Activated naive CD8-positive, alpha-beta T cell treated with anti-CD3 and anti-CD28 coated beads, Interleukin-2, amount 50 U/mL, for 24 hours (primary cell): ENCODE results near the gene ARL6IP4.
"Not testable (repeated sequence)": the region's sequence is repeated elsewhere in the genome, so short reads cannot be mapped to it uniquely, and the experiment has no call there.

Experiments
- ATAC-seq: fragments of 150-1000 bp; cut with Tn5 transposase; one replicate; pipeline ENCODE4 v1.10.0; 2021
- DNase-seq: peaks from one replicate; pipeline ENCODE4 v3.0.0; 2021
- H3K27ac Mint-ChIP-seq: one replicate; pipeline ENCODE4 v1.8.0; 2021; ENCODE audit warnings: mild to moderate bottlenecking, mixed read lengths
- H3K27me3 Mint-ChIP-seq: one replicate; pipeline ENCODE4 v1.8.0; 2021; ENCODE audit warnings: mixed read lengths
- H3K36me3 Mint-ChIP-seq: one replicate; pipeline ENCODE4 v1.8.0; 2021; ENCODE audit warnings: low read depth, mixed read lengths
- H3K4me1 Mint-ChIP-seq: one replicate; pipeline ENCODE4 v1.8.0; 2021; ENCODE audit warnings: mixed read lengths
- H3K4me3 Mint-ChIP-seq: one replicate; pipeline ENCODE4 v1.8.0; 2021; ENCODE audit warnings: mild to moderate bottlenecking, moderate library complexity, mixed read lengths
- H3K9me3 Mint-ChIP-seq: one replicate; pipeline ENCODE4 v1.8.0; 2021; ENCODE audit warnings: mixed read lengths

The ARL6IP4 gene

DNA sequence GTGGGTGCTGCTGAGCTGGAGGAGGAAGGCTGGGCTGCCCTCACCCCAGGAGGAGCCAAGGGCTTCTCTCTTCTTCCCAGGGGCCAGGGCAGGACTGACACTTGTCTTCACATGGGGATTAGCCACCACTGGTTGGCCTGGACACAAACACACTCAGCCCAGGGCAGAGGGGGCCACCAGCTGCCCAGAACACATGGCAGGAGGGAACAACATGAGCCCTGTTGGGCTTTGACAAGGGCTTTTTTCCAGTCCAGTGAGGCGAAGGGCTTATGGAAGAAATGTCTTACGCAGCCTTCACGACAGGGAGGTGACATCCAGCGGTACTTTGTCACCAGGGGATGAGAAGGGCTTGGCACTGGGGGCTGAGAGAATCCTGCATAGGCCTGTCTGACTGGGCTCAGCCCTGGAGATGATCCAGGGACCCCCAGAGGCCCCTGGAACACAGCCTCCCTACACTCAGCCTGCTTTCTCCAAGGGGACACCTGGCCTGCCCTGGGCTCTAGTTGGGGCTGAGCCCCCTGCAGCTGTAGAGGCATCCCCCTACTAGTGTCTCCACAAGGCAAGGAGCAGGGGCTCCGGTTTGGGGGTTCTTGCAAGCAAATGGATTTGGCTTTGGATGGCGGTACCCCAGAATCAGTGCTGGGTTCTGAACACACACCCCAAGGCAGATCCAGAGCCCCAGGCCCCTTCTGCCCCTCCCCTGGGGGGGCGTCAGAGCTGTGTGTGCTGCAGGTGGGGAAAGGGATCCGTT, 18.9 kb downstream of the ARL6IP4 start:
- Mint-ChIP-seq H3K9me3 (no peaks in the 10 kb centered on the region), H3K4me1 (no peaks in the 10 kb centered on the region), H3K36me3 (no peaks in the 10 kb centered on the region), H3K27ac (no peak overlapping the region), H3K4me3 (no peak overlapping the region), H3K27me3 (no peaks in the 10 kb centered on the region)
- ATAC-seq: no peak
- DNase-seq: no peak

GRCh38 chr12:122999986-123000420, 19.5 kb downstream of the ARL6IP4 start:
- Mint-ChIP-seq H3K4me3 (no peak overlapping the region), H3K36me3 (no peaks in the 10 kb centered on the region), H3K27ac (no peak overlapping the region), H3K27me3 (no peaks in the 10 kb centered on the region), H3K4me1 (no peaks in the 10 kb centered on the region), H3K9me3 (no peaks in the 10 kb centered on the region)
- DNase-seq (no peak), ATAC-seq (no peak)

GRCh38 chr12:123000578-123000977, 20.1 kb downstream of the ARL6IP4 start:
- Mint-ChIP-seq H3K9me3 (no peaks in the 10 kb centered on the region), H3K27ac (no peak overlapping the region), H3K4me3 (no peak overlapping the region), H3K36me3 (no peaks in the 10 kb centered on the region), H3K4me1 (no peaks in the 10 kb centered on the region), H3K27me3 (no peaks in the 10 kb centered on the region)
- ATAC-seq (no peak), DNase-seq (no peak)

GRCh38 chr12:123001464-123001863, 21.0 kb downstream of the ARL6IP4 start:
- ATAC-seq (no peak), DNase-seq (no peak)
- no peaks in the 10 kb centered on the region for H3K27me3 Mint-ChIP-seq
- no peak overlapping the region for H3K27ac Mint-ChIP-seq
- no peak overlapping the region for H3K4me3 Mint-ChIP-seq
- H3K36me3 Mint-ChIP-seq: no peaks in the 10 kb centered on the region
- H3K9me3 Mint-ChIP-seq: no peaks in the 10 kb centered on the region
- no peaks in the 10 kb centered on the region for H3K4me1 Mint-ChIP-seq

DNA sequence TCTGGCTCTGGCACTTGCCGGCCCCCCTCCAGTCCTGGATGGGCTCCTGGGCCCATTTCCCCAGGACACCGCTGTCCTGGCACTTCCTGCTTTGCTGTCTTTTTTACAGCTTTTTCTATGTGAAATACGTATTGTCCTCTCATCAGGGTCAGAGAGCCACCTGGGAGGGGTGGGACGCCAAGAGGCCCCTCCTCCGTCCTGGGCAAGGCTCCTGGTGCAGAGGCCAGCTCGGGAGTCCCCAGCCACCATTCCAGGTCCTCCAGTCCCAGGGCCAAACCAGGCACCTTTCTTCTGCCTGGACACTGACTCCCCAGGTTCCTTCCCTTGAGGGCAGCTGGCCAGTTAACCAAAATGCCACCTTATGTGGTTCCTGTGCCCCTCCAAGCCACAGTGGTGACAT, 22.8 kb downstream of the ARL6IP4 start:
- Mint-ChIP-seq H3K27ac (no peak overlapping the region), H3K27me3 (no peaks in the 10 kb centered on the region), H3K9me3 (no peaks in the 10 kb centered on the region), H3K4me3 (no peak overlapping the region), H3K36me3 (no peaks in the 10 kb centered on the region), H3K4me1 (no peaks in the 10 kb centered on the region)
- DNase-seq: no peak
- ATAC-seq: no peak

GRCh38 chr12:123004287-123004686, 23.8 kb downstream of the ARL6IP4 start:
- ATAC-seq: no peak
- Mint-ChIP-seq H3K36me3 (no peaks in the 10 kb centered on the region), H3K27ac (no peak overlapping the region), H3K4me3 (no peak overlapping the region), H3K9me3 (no peaks in the 10 kb centered on the region), H3K4me1 (no peaks in the 10 kb centered on the region), H3K27me3 (no peaks in the 10 kb centered on the region)
- DNase-seq: no peak

DNA sequence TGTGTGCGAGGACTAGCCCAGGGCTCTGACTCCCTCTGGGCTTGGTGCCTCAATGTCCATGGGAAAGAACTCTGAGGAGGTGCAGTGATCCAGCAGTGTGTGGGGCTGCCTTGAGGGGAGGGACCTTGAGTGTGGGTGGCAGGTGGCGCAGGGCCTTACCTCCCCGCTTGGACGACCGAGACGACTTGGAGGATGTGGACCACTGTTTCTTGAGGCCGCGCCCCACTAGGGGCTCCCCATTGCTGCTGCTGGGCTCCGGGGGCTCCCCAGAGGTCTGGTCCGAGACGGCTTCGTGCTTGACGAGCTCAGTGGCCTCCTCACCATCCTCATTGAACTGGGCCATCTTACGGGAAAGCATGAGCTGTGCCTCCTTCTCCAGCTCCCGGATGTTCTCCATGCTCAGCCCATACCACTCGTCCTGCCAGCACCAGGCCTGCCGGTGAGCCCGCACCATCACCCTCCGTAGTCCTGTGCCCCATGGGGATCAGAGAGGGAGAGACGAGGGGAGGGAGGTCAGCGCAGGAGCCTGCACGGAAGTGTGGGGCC, 24.7 kb downstream of the ARL6IP4 start:
- no peaks in the 10 kb centered on the region for H3K27me3 Mint-ChIP-seq
- H3K9me3 Mint-ChIP-seq: no peaks in the 10 kb centered on the region
- H3K27ac Mint-ChIP-seq: no peak overlapping the region
- no peaks in the 10 kb centered on the region for H3K4me1 Mint-ChIP-seq
- H3K4me3 Mint-ChIP-seq: no peak overlapping the region
- no peaks in the 10 kb centered on the region for H3K36me3 Mint-ChIP-seq
- DNase-seq (no peak), ATAC-seq (no peak)

- Mint-ChIP-seq H3K27me3 (no peaks in the 10 kb centered on the region), H3K4me3 (no peak overlapping the region), H3K4me1 (no peaks in the 10 kb centered on the region), H3K27ac (no peak overlapping the region), H3K9me3 (no peaks in the 10 kb centered on the region), H3K36me3 (no peaks in the 10 kb centered on the region)
- DNase-seq: no peak
- no peak for ATAC-seq
Measured at GRCh38 chr12:123006977-123007376, 26.5 kb downstream of the ARL6IP4 start.

DNA sequence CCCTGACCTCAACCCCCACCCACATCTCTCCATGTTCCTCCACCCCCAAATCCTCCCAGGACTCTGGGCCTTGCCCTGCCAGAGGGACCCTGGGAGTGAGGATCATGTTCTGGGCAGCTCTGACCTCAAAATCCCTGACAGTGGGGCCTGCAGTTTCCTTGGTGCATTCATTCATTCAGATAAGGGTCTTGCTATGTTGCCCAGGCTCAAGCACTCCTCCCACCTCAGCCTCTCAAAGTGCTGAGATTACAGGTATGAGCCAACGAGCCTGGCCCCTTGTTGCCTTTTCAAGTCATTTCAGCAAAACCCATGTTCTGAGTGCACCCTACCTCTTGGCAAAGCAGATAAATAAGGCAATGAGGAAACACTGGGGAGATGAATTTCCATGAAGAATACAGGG, 29.6 kb downstream of the ARL6IP4 start:
- H3K27me3 Mint-ChIP-seq: no peaks in the 10 kb centered on the region
- no peak for DNase-seq
- no peaks in the 10 kb centered on the region for H3K4me1 Mint-ChIP-seq
- H3K9me3 Mint-ChIP-seq: no peaks in the 10 kb centered on the region
- H3K36me3 Mint-ChIP-seq: no peaks in the 10 kb centered on the region
- no peak for ATAC-seq
- no peak overlapping the region for H3K4me3 Mint-ChIP-seq
- no peak overlapping the region for H3K27ac Mint-ChIP-seq

DNA sequence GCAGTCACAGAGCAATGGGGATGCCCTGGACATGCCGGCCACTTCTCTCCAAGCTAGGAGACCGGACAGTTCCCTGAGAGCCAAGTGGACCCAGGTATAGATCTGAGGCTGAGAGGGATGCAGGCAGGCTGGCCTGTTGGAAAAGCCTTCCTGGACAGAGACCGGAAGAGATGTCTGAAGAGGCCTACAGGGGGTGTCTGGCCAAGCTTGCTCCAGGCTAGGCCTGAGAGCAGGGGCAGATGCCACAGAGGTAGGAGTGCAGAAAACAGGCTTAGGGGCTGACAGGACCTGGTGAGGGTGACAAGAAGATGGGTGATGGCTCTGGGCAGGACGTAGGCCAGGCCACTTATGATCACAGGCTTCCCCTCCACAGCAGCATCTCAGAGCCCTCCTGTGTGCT, 30.2 kb downstream of the ARL6IP4 start:
- no peaks in the 10 kb centered on the region for H3K9me3 Mint-ChIP-seq
- ATAC-seq (no peak), DNase-seq (no peak)
- no peaks in the 10 kb centered on the region for H3K36me3 Mint-ChIP-seq
- H3K4me1 Mint-ChIP-seq: no peaks in the 10 kb centered on the region
- no peak overlapping the region for H3K27ac Mint-ChIP-seq
- H3K4me3 Mint-ChIP-seq: no peak overlapping the region
- no peaks in the 10 kb centered on the region for H3K27me3 Mint-ChIP-seq

GRCh38 chr12:123011701-123012100, 31.2 kb downstream of the ARL6IP4 start:
- ATAC-seq (no peak), DNase-seq (no peak)
- Mint-ChIP-seq H3K27ac (no peak overlapping the region), H3K9me3 (no peaks in the 10 kb centered on the region), H3K4me3 (no peak overlapping the region), H3K36me3 (no peaks in the 10 kb centered on the region), H3K27me3 (no peaks in the 10 kb centered on the region), H3K4me1 (no peaks in the 10 kb centered on the region)

DNA sequence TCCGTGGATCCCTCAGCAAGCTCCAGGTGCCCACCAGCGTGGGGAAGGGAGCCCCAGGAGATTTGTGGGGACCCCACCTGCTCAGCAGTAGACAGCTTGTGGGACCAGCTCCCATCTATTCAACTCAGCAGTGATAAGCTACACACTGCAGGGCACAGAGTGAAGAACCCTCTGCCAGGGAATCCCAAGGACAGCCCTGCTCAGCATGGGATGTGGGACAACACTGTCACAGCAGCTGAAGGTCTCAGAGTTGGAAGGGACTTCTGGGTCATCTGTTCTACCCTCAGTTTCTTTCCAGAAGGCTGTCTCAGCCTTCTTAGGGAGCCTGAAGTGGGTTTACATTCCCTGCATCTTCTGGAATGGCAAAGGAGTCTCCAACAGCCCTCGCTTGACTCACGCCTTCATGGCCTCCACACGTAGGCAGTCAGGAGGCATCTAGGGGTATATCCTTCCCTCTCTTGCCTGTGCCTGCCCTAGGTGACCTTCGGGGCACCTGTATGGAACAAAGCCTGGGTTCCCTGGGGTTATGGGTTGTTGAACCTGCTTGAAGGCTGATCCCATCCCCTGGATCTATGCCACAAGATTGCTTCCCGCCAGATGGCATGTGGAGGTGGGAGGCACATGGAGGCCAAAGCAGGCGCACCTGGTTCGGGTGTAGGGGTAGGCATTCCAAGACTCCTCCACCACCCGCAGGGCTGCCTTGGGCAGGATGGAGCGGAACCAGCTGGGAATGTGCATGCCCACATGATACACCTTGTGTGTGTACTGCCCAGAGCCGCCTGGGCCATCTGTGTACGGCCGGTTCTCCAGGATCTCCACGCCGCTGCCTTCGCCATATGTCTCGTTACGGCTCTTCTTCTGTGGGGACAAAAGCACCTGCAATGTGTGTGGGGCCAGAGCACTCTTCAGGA, 33.0 kb downstream of the ARL6IP4 start:
- no peak overlapping the region for H3K27ac Mint-ChIP-seq

GRCh38 chr12:123014473-123014872, 34.0 kb downstream of the ARL6IP4 start:
- H3K27me3 Mint-ChIP-seq, H3K4me3 Mint-ChIP-seq, H3K27ac Mint-ChIP-seq, ATAC-seq, H3K4me1 Mint-ChIP-seq, DNase-seq, H3K9me3 Mint-ChIP-seq, H3K36me3 Mint-ChIP-seq: not testable (repeated sequence)

More for the DNA sequence above, 33.0 kb downstream of the ARL6IP4 start:
- Mint-ChIP-seq H3K4me1 (no peaks in the 10 kb centered on the region), H3K27me3 (no peaks in the 10 kb centered on the region), H3K36me3 (no peaks in the 10 kb centered on the region), H3K9me3 (no peaks in the 10 kb centered on the region), H3K4me3 (no peak overlapping the region)
- no peak for ATAC-seq
- DNase-seq: no peak

DNA sequence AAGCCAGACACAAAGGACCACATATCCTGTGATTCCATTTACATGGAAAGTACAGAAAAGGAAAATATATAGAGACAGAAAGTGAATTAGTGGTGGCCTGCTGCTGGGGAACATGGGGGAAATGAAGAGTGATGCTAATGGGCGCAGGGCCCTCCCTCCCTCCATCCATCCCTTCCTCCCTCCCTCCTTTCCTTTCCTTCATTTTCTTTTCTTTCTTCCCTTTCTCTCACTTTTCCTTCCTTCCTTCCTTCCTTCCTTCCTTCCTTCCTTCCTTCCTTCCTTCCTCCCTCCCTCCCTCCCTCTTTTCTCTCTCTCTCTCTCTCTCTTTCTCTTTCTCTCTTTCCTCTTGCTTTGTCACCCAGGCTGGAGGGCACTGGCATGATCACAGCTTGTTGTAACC, 37.3 kb downstream of the ARL6IP4 start:
- Mint-ChIP-seq H3K4me3 (no peak overlapping the region), H3K9me3 (no peaks in the 10 kb centered on the region), H3K27me3 (no peaks in the 10 kb centered on the region), H3K4me1 (peaks cover 4% of the 10 kb centered on the region), H3K36me3 (no peaks in the 10 kb centered on the region), H3K27ac (no peak overlapping the region)
- DNase-seq: no peak
- no peak for ATAC-seq

DNA sequence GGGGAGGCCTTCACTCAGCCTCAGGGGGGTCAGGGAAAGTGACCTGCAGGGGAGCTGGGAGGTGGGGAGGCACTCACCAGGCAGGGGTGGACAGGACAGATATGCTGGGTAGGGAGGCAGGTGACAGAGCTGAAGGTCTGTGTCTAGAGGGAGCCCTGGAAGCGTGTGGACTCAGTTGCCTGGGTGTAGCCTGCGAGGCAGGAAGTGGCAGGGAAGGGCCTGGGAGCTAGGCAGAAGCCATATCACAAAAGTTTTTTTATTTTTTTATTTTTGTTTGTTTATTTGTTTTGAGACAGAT, 39.3 kb downstream of the ARL6IP4 start:
- no peak overlapping the region for H3K4me3 Mint-ChIP-seq
- H3K4me1 Mint-ChIP-seq: peaks cover 19% of the 10 kb centered on the region
- no peak for DNase-seq
- H3K9me3 Mint-ChIP-seq: no peaks in the 10 kb centered on the region
- H3K27ac Mint-ChIP-seq: peak overlapping the region; percentile 6
- ATAC-seq: no peak
- H3K36me3 Mint-ChIP-seq: no peaks in the 10 kb centered on the region
- no peaks in the 10 kb centered on the region for H3K27me3 Mint-ChIP-seq
